Activated CD4-positive, alpha-beta T cell treated with anti-CD3 and anti-CD28 coated beads, Interleukin-2, amount 10 ng/mL, durations not matched to agents 24 days and 14 days (primary cell): ENCODE measurements around the gene MED27. TPM values are rescaled to one million over a fixed set of nuclear protein-coding genes. Genes with fewer than 3 reads are reported as not detected.
"Not testable (repeated sequence)": the region's sequence is repeated elsewhere in the genome, so short reads cannot be mapped to it uniquely, and the experiment has no call there.

ENCODE experiments used
- DNase-seq: peaks from one replicate; pipeline ENCODE4 v3.0.0; 2022
- H3K27ac Mint-ChIP-seq: one replicate; pipeline ENCODE4 v1.8.0; 2022; ENCODE audit warnings: mild to moderate bottlenecking, mixed read lengths
- H3K27me3 Mint-ChIP-seq: one replicate; pipeline ENCODE4 v1.8.0; 2022; ENCODE audit warnings: mixed read lengths
- H3K36me3 Mint-ChIP-seq: one replicate; pipeline ENCODE4 v1.8.0; 2022; ENCODE audit warnings: low read depth, mild to moderate bottlenecking, mixed read lengths
- H3K4me1 Mint-ChIP-seq: one replicate; pipeline ENCODE4 v1.8.0; 2021; ENCODE audit warnings: mixed read lengths
- H3K4me3 Mint-ChIP-seq: one replicate; pipeline ENCODE4 v1.8.0; 2022; ENCODE audit warnings: mild to moderate bottlenecking, moderate library complexity, mixed read lengths
- H3K9me3 Mint-ChIP-seq: one replicate; pipeline ENCODE4 v1.8.0; 2021; ENCODE audit warnings: mixed read lengths
- intact Hi-C: fragments of 100-400 bp; cut with micrococcal nuclease; formaldehyde crosslinking; loops from one replicate; pipeline ENCODE4 v1.15.1; 2023
- total RNA-seq: library from RNA; stranded (reverse); gene quantifications from 2 replicates; pipeline ENCODE4 v1.2.3, GENCODE V29; 2022

Gene MED27
- total RNA-seq, 1 donor from 2014 or later = 41.8 TPM

DNA sequence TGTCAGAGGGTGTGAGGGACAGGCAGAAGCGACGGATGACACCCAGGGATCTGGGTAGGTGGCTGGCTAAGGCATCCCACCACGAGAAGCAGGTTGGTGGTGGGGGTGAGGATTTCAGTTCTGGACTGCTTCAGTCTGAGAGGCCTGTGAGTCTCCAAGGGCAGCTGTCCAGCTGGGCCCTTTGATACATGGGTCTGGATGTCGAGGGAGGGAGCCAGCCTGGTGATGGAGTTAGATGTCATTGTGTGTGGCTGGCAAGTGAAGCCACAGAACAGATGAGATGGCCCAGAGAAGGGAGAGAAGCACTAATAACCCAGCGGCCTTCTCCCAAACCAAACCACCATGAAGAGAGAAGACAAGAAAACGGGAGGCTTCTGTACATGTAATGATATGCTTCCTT lies 11.1 kb downstream of the MED27 start:
- H3K27me3 Mint-ChIP-seq = no peaks in the 10 kb centered on the region
- H3K27ac Mint-ChIP-seq = no peak overlapping the region
- intact Hi-C loops = no loop called here
- H3K9me3 Mint-ChIP-seq = no peaks in the 10 kb centered on the region
- no peak overlapping the region for H3K4me3 Mint-ChIP-seq
- no peak for DNase-seq
- H3K4me1 Mint-ChIP-seq = peaks cover 14% of the 10 kb centered on the region
- peaks cover 10% of the 10 kb centered on the region for H3K36me3 Mint-ChIP-seq

DNA sequence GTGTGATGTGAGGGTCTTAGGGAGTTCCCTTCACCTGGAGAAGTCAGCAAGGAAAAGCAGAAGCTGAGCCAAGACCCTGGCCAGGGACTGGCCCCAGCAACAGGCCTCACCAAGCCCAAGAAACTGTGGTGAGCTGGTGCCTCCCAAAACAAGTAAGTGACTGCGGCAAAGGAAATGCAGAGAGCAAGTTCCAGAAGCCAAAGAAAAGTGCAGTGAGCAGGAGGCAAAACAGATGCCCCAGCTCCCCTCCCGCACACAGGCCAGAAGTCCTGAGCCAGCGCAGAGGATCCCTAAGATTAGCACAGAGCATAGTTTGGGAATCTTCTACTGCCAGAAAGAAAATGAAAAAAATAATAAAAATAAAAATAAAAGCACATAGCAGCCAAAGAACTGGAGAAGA lies 13.2 kb downstream of the MED27 start:
- H3K36me3 Mint-ChIP-seq = peaks cover 6% of the 10 kb centered on the region

DNA sequence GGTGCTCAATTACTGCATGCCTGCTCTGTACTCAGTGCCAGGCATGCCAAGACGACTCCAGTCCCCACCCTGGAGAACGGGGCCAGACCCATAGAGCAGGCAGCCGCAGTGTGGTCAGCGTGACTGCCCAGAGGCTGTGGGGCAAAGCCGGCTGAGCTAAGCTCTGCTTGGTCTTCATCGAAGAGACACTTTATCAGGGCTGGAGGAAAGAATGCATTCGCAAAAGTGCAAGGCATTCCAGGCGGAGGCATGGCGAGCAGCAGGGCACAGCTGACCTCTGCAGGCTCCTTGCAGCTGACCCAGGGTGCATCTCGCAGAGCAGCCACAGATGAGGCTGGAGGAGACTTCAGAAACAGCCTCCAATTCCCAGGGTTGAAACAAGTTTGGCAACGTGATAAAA lies 13.6 kb downstream of the MED27 start:
- intact Hi-C loops = no loop called here
- Mint-ChIP-seq H3K27me3 (no peaks in the 10 kb centered on the region), H3K9me3 (no peaks in the 10 kb centered on the region), H3K36me3 (peaks cover 6% of the 10 kb centered on the region), H3K27ac (no peak overlapping the region), H3K4me1 (peaks cover 9% of the 10 kb centered on the region), H3K4me3 (no peak overlapping the region)
- DNase-seq = no peak

More for the DNA sequence above, 13.2 kb downstream of the MED27 start:
- Mint-ChIP-seq H3K9me3 (no peaks in the 10 kb centered on the region), H3K27me3 (no peaks in the 10 kb centered on the region), H3K4me1 (peaks cover 12% of the 10 kb centered on the region), H3K4me3 (no peak overlapping the region), H3K27ac (no peak overlapping the region)
- intact Hi-C loops = no loop called here
- no peak for DNase-seq

DNA sequence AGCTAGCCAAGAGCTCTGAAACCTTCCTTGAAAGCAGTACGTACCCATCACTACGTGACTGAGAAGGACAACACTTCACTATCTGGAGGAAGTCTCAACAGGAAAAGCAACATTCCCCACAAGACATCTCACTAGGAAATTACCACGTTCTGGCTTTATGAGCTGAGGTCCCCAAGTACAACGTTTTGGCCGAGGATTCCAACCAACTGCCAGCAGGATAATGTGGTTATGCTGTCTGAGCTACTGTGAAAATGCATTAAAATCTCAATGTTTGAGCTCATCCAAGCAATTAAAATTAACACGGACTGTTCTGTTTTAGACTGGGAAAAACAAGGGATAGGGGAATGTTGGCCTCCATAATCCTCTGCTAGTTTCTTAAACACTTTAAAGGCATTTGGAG lies 16.4 kb downstream of the MED27 start:
- Mint-ChIP-seq H3K27me3 (no peaks in the 10 kb centered on the region), H3K27ac (no peak overlapping the region), H3K4me1 (peaks cover 6% of the 10 kb centered on the region), H3K9me3 (peaks cover 8% of the 10 kb centered on the region), H3K4me3 (no peak overlapping the region), H3K36me3 (peaks cover 28% of the 10 kb centered on the region)
- intact Hi-C loops = no loop called here
- DNase-seq = no peak

DNA sequence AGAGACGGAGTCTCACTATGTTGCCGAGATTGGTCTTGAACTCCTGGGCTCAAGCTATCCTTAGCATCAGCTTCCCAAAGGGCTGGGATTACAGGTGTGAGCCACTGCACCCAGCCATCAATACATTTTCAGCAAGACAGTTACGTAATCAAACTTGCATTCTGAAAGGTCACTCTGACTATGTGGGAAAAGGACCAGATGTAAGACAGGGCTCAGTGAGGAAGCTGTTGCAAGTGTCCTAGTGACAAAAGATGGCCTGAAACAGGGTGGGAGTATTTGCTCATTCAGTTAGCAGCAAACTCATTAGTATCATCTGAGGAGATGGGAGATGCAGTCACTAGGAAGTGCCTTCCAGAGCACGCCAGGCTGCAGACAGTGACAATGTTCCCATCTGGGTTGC lies 16.9 kb downstream of the MED27 start:
- Mint-ChIP-seq H3K4me3 (no peak overlapping the region), H3K9me3 (peaks cover 12% of the 10 kb centered on the region), H3K27ac (no peak overlapping the region), H3K36me3 (peaks cover 32% of the 10 kb centered on the region), H3K27me3 (no peaks in the 10 kb centered on the region), H3K4me1 (peaks cover 6% of the 10 kb centered on the region)
- no peak for DNase-seq
- intact Hi-C loops = no loop called here

DNA sequence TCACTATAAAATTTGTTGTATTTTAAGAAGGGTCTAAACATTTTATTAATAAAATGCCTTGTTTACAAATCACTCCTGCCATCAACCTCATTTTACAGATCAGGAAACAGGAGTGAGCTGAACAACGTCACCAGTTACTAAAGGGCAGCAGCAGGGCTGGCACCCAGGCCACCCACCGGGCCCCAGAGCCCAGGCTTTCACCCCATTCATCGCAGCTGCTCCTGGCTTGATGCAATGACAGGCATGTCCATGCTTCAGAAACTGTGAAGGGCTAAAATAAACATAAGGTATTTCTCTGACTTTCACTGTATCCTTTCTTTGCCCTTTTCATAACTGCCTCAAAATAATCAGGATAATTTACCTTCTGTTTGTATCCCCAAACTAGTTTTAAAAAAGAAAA lies 18.1 kb downstream of the MED27 start:
- Mint-ChIP-seq H3K4me1 (peaks cover 2% of the 10 kb centered on the region), H3K36me3 (peaks cover 32% of the 10 kb centered on the region), H3K9me3 (peaks cover 12% of the 10 kb centered on the region), H3K27ac (no peak overlapping the region), H3K4me3 (no peak overlapping the region), H3K27me3 (no peaks in the 10 kb centered on the region)
- DNase-seq = no peak
- intact Hi-C loops = no loop called here

DNA sequence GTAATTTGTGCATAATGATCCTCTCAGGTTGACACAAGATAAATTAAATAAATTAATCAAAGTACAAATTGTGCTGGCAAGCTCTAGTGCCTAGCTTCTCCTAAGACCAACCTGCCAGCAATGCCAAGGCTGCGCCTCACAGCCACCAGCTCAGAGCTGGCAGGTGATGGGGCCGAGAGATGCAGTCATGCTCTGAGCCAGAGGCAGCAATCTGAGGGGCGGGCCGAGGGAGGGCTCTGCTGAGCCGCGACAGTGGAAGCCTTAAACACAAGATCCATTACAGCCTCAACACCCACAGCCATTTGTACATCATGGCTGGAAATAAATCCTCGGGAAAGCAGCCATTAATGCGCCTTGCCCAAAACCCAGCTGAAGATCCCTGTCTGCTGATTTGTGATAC lies 20.3 kb downstream of the MED27 start:
- H3K4me3 Mint-ChIP-seq = no peak overlapping the region
- no peaks in the 10 kb centered on the region for H3K27me3 Mint-ChIP-seq
- H3K4me1 Mint-ChIP-seq = peaks cover 2% of the 10 kb centered on the region
- intact Hi-C loops = no loop called here
- H3K9me3 Mint-ChIP-seq = peaks cover 12% of the 10 kb centered on the region
- peaks cover 32% of the 10 kb centered on the region for H3K36me3 Mint-ChIP-seq
- no peak for DNase-seq
- no peak overlapping the region for H3K27ac Mint-ChIP-seq

DNA sequence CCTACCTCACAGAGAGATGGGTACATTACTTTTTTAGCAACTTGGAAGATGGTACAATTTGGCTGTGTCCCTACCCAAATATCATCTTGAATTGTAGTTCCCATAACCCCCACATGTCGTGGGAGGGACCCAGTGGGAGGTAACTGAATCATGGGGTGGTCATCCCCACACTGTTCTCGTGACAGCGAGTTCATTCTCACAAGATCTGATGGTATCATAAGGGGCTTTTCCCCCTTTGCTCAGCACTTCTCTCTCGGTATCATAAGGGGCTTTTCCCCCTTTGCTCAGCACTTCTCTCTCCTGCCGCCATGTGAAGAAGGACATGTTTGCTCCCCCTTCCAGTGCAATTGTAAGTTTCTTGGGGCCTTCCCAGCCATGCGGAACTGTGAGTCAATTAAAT lies 21.4 kb downstream of the MED27 start:
- H3K4me1 Mint-ChIP-seq, H3K4me3 Mint-ChIP-seq, DNase-seq, intact Hi-C loops, H3K27ac Mint-ChIP-seq, H3K27me3 Mint-ChIP-seq: not testable (repeated sequence)
- H3K36me3 Mint-ChIP-seq = peaks cover 32% of the 10 kb centered on the region
- peaks cover 12% of the 10 kb centered on the region for H3K9me3 Mint-ChIP-seq

DNA sequence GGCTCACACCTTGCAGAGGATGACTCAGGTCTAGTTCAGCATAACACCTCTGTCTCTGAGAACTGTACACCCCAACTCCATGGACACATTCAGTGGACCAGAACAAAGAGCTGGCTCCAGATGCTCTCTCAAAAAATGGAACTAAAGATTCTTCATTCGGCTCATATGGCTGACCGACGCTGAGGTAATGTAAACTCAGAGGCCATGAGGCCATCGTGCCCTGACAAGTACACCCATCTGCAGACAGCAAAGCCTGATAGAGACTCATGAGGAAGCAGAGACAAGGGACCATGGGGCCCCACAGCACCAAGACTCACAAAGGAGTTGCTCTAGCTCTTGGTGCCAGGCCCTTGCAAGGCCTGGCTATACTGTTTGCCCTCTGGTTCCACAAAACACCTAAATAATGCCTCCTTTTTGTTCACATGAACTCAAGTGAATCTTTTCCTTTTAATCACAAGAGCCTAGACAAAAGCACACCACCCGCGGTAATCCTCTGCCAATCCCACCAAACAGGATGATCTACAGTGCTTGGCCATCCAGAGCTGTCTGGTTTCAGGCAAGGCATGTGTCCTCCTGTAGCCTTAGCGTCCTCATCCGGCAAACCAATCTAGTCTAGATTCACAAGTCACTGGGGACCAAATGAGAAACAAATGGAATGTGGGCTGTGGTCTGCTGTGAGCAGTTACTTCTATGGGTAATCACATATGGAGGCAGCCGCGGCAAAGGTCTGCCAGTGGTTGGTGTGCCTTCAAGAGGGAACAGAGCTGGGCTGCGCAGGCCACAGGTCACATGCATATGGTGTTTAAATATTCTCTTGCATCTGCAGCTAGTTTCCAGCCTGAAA lies 22.7 kb downstream of the MED27 start:
- intact Hi-C loops = no loop called here
- Mint-ChIP-seq H3K4me3 (no peak overlapping the region), H3K9me3 (peaks cover 12% of the 10 kb centered on the region), H3K27me3 (no peaks in the 10 kb centered on the region), H3K27ac (no peak overlapping the region), H3K36me3 (peaks cover 32% of the 10 kb centered on the region), H3K4me1 (no peaks in the 10 kb centered on the region)
- DNase-seq = no peak

DNA sequence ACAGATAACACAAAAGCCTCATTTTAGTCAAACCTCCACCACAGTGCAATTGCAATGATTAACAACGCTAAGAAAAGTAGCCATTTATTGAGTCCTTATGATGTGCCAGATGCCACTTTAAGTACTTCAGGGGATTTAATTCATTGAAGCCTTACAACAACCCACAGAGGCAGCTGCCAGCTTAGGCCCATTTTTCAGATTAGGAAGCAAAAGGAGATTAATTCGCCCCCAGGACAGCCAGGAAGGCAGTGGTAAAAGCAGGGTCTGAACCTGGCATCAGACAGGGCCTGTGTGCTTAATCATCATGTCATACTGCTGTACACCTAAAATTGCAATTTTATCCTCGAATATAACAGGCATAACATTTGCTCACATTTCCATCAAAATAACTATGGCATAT lies 23.9 kb downstream of the MED27 start:
- no peak for DNase-seq
- Mint-ChIP-seq H3K36me3 (peaks cover 29% of the 10 kb centered on the region), H3K27ac (no peak overlapping the region), H3K27me3 (no peaks in the 10 kb centered on the region), H3K4me1 (no peaks in the 10 kb centered on the region), H3K9me3 (peaks cover 12% of the 10 kb centered on the region), H3K4me3 (no peak overlapping the region)
- intact Hi-C loops = no loop called here

DNA sequence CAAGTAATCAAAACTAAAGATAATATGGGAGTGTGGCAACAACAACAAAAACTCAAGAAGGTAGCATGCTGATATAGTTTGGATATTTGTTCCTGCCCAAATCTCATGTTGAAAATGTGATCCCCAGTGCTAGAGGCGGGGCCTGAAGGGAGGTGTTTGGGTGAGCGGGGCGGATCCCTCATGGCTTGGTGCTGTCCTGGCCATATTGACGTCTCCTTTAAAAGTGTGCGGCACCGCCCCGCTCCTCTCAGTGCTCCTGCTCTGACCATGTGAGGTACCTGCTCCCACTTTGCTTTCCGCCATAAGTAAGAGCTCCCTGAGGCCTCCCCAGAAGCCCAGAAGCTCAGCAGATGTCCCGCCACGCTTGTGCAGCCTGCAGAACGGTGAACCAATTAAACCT lies 25.6 kb downstream of the MED27 start:
- H3K27me3 Mint-ChIP-seq = no peaks in the 10 kb centered on the region
- DNase-seq = no peak
- no peak overlapping the region for H3K27ac Mint-ChIP-seq
- H3K4me1 Mint-ChIP-seq = no peaks in the 10 kb centered on the region
- peaks cover 10% of the 10 kb centered on the region for H3K9me3 Mint-ChIP-seq
- no peak overlapping the region for H3K4me3 Mint-ChIP-seq
- intact Hi-C loops = no loop called here
- peaks cover 15% of the 10 kb centered on the region for H3K36me3 Mint-ChIP-seq

DNA sequence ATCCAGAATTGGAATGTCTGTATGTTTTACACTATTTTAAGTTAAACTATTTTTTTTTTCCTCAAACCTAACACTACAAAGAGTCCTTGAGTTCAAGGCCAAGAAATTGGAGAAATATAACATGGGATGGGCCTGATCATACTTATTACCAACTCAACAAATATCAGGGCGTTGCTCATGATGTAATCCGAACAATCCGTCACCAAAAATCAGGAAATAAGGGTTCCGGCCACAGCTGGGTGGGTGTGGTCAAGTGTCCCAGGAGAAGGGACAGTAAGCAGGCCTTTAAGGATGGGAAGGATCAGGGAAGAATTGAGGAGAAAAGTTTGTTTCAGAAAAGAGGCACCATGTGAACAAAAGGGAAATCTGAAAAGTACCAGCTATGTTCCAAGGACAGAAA lies 29.8 kb downstream of the MED27 start:
- Mint-ChIP-seq H3K27ac (no peak overlapping the region), H3K36me3 (no peaks in the 10 kb centered on the region), H3K4me3 (no peak overlapping the region), H3K9me3 (no peaks in the 10 kb centered on the region), H3K27me3 (no peaks in the 10 kb centered on the region), H3K4me1 (no peaks in the 10 kb centered on the region)
- intact Hi-C loops = no loop called here
- DNase-seq = no peak

DNA sequence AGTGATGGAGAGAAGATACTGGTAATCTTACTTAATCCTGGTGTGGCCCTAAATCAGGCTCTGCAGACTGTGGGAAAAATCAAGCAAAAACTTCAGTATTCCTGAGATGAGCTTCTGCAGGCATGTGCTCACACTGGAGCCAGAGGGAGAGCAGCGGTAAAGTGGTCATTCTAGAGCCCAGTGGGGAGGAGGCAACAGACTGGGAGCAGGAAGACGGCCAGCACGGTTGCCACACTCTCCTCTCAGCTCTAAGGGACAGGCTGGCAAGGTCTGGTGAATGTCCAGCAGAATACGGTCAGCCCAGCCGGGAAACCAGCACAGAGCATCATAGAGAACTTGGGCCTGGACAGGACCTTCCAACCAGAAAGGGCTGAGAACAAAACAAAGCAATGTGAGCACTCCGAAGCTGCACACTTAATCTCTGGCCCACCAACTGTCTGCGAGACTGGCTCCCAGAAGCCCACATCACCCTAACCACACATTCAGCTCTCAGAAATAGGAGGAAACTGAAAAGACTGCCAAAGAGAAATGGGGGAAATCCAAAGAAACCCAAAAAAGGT lies 30.3 kb downstream of the MED27 start:
- Mint-ChIP-seq H3K9me3 (no peaks in the 10 kb centered on the region), H3K27me3 (no peaks in the 10 kb centered on the region), H3K4me1 (no peaks in the 10 kb centered on the region), H3K36me3 (no peaks in the 10 kb centered on the region), H3K4me3 (no peak overlapping the region), H3K27ac (no peak overlapping the region)
- intact Hi-C loops = no loop called here
- no peak for DNase-seq

DNA sequence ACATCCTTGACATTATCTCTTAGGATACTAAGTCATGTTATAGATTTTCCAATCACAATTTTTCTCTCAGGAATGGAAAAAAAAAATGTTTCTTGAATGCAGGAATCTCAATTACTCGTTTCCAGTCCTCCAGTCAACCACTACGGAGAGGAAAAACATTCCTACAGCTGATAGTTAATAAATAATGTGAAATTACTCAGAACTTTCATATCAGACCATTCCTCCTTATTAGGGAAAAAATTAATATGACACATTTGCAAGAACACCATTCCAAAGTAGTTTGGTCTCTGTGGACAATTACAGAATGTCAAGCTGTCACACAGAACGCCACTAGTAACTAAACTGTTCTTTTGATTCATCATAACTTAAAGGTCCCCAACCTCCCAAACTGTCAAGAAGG lies 31.5 kb downstream of the MED27 start:
- intact Hi-C loops = no loop called here
- no peak for DNase-seq
- no peak overlapping the region for H3K27ac Mint-ChIP-seq
- no peaks in the 10 kb centered on the region for H3K27me3 Mint-ChIP-seq
- no peaks in the 10 kb centered on the region for H3K9me3 Mint-ChIP-seq
- no peaks in the 10 kb centered on the region for H3K4me1 Mint-ChIP-seq
- no peaks in the 10 kb centered on the region for H3K36me3 Mint-ChIP-seq
- no peak overlapping the region for H3K4me3 Mint-ChIP-seq

DNA sequence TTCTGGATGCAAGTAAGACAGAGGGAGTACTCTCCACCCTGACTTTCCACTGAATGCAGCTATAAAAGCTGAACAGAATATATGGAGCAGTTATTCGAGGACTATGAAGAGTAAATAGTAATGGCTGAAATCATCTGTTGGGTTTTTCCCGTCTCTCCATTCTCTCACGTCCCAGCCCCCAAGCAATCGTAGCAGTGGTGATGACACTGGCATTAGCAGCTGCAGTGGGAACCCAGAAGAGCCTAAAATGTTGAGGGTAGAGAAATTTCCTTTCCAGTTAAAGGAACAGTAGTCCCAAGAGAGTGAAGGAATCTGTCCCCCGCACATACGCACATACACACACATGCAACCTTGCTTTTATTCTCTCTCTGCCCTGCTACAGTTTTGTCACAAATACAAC lies 33.2 kb downstream of the MED27 start:
- intact Hi-C loops = no loop called here
- no peaks in the 10 kb centered on the region for H3K27me3 Mint-ChIP-seq
- no peaks in the 10 kb centered on the region for H3K4me1 Mint-ChIP-seq
- no peak overlapping the region for H3K4me3 Mint-ChIP-seq
- no peaks in the 10 kb centered on the region for H3K9me3 Mint-ChIP-seq
- no peak overlapping the region for H3K27ac Mint-ChIP-seq
- no peak for DNase-seq
- H3K36me3 Mint-ChIP-seq = no peaks in the 10 kb centered on the region
